Parathyroid adenoma (tissue), 2 donors: ENCODE data around the gene TIGD7.

Source experiments
- H2AFZ ChIP-seq: fragments of 300-600 bp; sonication (generic); one replicate; pipeline ENCODE4 v1.7.0; 2017; ENCODE audit warnings: antibody characterized with exemption, mild to moderate bottlenecking
- H3K27ac ChIP-seq: fragments of 300-600 bp; sonication (generic); one replicate; pipeline ENCODE4 v1.7.0; 2017
- H3K27me3 ChIP-seq: fragments of 300-600 bp; sonication (generic); one replicate; pipeline ENCODE4 v1.7.0; 2017; ENCODE audit warnings: low read length; ENCODE audit not compliant: control insufficient read depth, insufficient read depth
- H3K36me3 ChIP-seq: fragments of 300-600 bp; sonication (generic); one replicate; pipeline ENCODE4 v1.7.0; 2017; ENCODE audit warnings: low read length; ENCODE audit not compliant: control insufficient read depth, insufficient read depth
- H3K4me1 ChIP-seq: fragments of 300-600 bp; sonication (generic); one replicate; pipeline ENCODE4 v1.7.0; 2017; ENCODE audit warnings: control low read depth
- H3K4me2 ChIP-seq: fragments of 300-600 bp; sonication (generic); one replicate; pipeline ENCODE4 v1.7.0; 2017; ENCODE audit warnings: low read length
- H3K4me3 ChIP-seq: fragments of 300-600 bp; sonication (generic); one replicate; pipeline ENCODE4 v1.7.0; 2017; ENCODE audit warnings: low read depth, low read length
- H3K79me2 ChIP-seq: fragments of 300-600 bp; sonication (generic); one replicate; pipeline ENCODE4 v1.7.0; 2017; ENCODE audit warnings: control low read depth
- H3K9ac ChIP-seq: fragments of 300-600 bp; sonication (generic); one replicate; pipeline ENCODE4 v1.7.0; 2017; ENCODE audit warnings: mild to moderate bottlenecking
- H3K9me3 ChIP-seq: fragments of 300-600 bp; sonication (generic); one replicate; pipeline ENCODE4 v1.7.0; 2017; ENCODE audit warnings: low read length; ENCODE audit not compliant: control insufficient read depth
- TF ChIP-seq, protein P1 (sequence below): fragments of 300-600 bp; sonication (generic); IDR thresholded peaks from one replicate; pipeline ENCODE4 v1.7.0; 2017; ENCODE audit warnings: antibody characterized with exemption, mild to moderate bottlenecking
- donor health status: primary hyperparathyroidism.

TIGD7 gene

DNA sequence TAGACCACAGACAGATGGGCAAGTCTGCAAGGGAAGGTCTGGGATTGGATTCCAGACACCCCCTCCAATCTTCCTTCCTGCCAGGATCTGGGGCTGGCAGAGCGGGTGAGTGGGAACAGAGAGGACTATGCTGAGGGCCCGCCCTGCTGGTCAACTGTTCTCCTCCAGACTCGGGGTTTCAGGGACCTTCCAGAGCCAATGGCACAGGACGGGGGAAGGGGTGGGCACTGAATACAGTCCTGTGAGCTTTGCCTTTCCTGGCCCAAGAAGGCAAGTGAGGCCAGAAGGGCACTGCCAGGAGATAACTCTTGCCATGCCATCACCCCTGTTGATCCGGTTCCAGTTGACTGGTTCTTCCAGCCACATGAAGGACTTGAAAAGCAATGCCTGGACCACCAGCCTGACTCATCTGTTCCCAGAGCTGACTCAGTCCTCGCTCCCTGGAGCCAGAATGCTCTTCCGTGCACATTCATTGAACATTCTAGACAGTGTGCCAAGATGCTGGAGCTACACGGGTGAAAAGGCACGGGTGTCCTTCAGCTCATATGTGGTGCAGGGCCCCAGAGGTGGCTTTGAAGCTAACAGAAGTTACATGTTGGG is 48.3 kb downstream of the TIGD7 start:
- TF ChIP-seq, protein P1, sequence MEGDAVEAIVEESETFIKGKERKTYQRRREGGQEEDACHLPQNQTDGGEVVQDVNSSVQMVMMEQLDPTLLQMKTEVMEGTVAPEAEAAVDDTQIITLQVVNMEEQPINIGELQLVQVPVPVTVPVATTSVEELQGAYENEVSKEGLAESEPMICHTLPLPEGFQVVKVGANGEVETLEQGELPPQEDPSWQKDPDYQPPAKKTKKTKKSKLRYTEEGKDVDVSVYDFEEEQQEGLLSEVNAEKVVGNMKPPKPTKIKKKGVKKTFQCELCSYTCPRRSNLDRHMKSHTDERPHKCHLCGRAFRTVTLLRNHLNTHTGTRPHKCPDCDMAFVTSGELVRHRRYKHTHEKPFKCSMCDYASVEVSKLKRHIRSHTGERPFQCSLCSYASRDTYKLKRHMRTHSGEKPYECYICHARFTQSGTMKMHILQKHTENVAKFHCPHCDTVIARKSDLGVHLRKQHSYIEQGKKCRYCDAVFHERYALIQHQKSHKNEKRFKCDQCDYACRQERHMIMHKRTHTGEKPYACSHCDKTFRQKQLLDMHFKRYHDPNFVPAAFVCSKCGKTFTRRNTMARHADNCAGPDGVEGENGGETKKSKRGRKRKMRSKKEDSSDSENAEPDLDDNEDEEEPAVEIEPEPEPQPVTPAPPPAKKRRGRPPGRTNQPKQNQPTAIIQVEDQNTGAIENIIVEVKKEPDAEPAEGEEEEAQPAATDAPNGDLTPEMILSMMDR, result no peak
- H3K4me3 ChIP-seq, result no peak overlapping the region
- no peak overlapping the region for H3K4me2 ChIP-seq
- H3K27ac ChIP-seq, result no peak overlapping the region
- no peak overlapping the region for H3K9ac ChIP-seq
- H2AFZ ChIP-seq, result no peak overlapping the region
- H3K9me3 ChIP-seq, result no peaks in the 10 kb centered on the region
- no peaks in the 10 kb centered on the region for H3K4me1 ChIP-seq
- H3K27me3 ChIP-seq, result no peaks in the 10 kb centered on the region
- H3K79me2 ChIP-seq, result no peaks in the 10 kb centered on the region
- no peaks in the 10 kb centered on the region for H3K36me3 ChIP-seq

DNA sequence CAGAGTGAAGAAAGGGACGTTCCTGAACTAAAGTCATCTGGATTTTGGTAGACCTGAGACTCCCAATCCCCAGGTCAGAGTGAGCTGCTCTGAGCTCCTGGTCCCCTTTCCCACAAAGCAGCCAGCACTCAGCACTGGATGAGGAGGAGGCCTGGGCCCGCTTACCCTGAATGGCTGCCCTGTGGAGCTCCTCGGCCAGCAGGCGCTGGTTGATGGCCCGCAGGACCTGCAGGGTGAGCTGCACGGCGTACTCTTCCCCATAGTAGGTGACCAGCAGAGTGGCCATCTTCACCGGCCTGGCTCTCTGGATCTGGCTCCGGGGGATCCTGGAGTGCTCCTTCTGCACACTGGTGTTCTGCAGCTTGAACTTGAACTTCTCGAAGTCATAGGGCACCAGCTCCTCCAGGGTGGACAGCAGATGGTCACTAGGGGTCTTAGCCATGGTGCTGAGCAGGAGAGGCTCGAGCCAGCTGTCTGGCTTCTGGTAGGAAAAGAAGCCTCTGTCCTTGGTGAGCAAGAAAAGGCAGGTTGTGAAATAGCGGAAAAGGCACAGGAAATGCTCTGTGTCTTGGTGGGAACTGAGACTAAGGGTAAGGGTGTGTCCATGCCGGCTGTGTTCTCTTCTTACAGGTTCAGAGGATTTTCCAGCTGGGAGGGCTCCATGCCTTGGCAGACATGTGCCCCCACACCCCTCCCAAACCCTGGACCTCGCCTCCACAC is 48.9 kb downstream of the TIGD7 start, which contains the start of gene MEFV:
TSS of gene MEFV (minus strand) at position 488 of the 720 bp plus-strand sequence. CDS start at position 442, 46 bp downstream.
- Histone ChIP-seq H3K4me3 (no peak within 1 kb of the TSS), H3K9me3 (no peaks in the 10 kb centered on the region), H3K27ac (no peak within 1 kb of the TSS), H3K36me3 (no peaks in the 10 kb centered on the region), H3K27me3 (no peaks in the 10 kb centered on the region), H3K4me2 (no peak within 1 kb of the TSS), H3K9ac (no peak within 1 kb of the TSS), H3K4me1 (no peaks in the 10 kb centered on the region), H2AFZ (no peak within 1 kb of the TSS), H3K79me2 (no peaks in the 10 kb centered on the region)
- TF ChIP-seq, protein P1, result no peak

DNA sequence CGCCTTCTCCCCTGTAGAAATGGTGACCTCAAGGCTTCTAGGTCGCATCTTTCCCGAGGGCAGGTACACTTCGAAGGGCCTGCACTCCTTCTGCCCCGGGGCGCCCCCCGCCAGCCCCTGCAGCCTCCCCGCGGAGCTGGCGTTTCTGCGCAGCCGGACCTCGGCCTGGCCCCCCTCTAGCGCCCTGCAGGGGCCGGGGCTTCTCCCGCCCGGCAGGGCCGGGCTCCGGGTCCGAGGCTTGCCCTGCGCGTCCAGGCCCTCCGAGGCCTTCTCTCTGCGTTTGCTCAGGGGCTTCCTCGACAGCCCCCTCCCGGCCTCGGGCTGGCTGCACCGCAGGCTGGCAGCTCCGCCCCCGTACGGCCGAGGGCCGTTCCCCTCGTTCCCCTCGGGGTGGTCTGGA is 50.9 kb downstream of the TIGD7 start:
- H3K4me1 ChIP-seq, result no peaks in the 10 kb centered on the region
- no peaks in the 10 kb centered on the region for H3K27me3 ChIP-seq
- H3K36me3 ChIP-seq, result no peaks in the 10 kb centered on the region
- no peak overlapping the region for H3K9ac ChIP-seq
- H3K4me3 ChIP-seq, result no peak overlapping the region
- no peak overlapping the region for H2AFZ ChIP-seq
- no peaks in the 10 kb centered on the region for H3K79me2 ChIP-seq
- no peak overlapping the region for H3K27ac ChIP-seq
- H3K9me3 ChIP-seq, result no peaks in the 10 kb centered on the region
- TF ChIP-seq, protein P1, result no peak
- H3K4me2 ChIP-seq, result no peak overlapping the region

DNA sequence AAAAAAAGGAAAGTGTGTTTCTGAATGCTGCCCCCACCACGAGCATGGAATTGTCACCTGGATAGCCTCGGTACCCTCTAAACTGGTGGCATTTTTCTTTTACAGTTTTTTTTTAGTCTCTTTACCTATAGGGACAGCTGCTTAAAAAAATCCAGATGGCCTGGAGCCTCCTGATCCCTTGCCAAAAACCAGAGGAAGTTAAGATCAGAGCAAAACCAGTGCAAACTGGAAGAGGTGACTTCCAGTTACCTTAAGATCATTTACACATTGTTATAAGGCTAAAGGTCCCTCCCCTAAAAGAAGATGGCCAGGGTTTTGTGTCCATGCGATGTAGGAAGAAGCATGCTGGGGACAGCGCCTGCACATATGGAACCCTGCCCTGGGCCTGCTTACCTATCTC is 52.3 kb downstream of the TIGD7 start:
- TF ChIP-seq, protein P1, result no peak
- no peak overlapping the region for H3K4me2 ChIP-seq
- no peaks in the 10 kb centered on the region for H3K79me2 ChIP-seq
- H3K9me3 ChIP-seq, result no peaks in the 10 kb centered on the region
- H3K9ac ChIP-seq, result no peak overlapping the region
- H3K4me1 ChIP-seq, result no peaks in the 10 kb centered on the region
- no peaks in the 10 kb centered on the region for H3K27me3 ChIP-seq
- H3K4me3 ChIP-seq, result no peak overlapping the region
- H3K27ac ChIP-seq, result no peak overlapping the region
- no peaks in the 10 kb centered on the region for H3K36me3 ChIP-seq
- H2AFZ ChIP-seq, result no peak overlapping the region
